Measurements from ENCODE around the gene TRAF3.

Gene TRAF3

GRCh38 chr14:102731871-102732800 is 45.1 kb upstream of the TRAF3 start:
- no peak for TF ChIP-seq CTCF (IDR thresholded peaks at IDR 0.05; ENCODE audit: insufficient read depth, low read depth, low read length, missing control alignments)
- no peak overlapping the region for H3K4me3 ChIP-seq (ENCODE audit: low read length)
- no peak for DNase-seq (ENCODE audit: low read depth)

GRCh38 chr14:102732924-102733323 is 44.3 kb upstream of the TRAF3 start:
- DNase-seq (ENCODE audit: low read depth) = no peak
- no peak for TF ChIP-seq CTCF (IDR thresholded peaks at IDR 0.05; ENCODE audit: insufficient read depth, low read depth, low read length, missing control alignments)
- no peak overlapping the region for H3K4me3 ChIP-seq (ENCODE audit: low read length)

GRCh38 chr14:102733326-102733725 is 43.9 kb upstream of the TRAF3 start:
- TF ChIP-seq CTCF (IDR thresholded peaks at IDR 0.05; ENCODE audit: insufficient read depth, low read depth, low read length, missing control alignments) = no peak
- DNase-seq (ENCODE audit: low read depth) = no peak
- no peak overlapping the region for H3K4me3 ChIP-seq (ENCODE audit: low read length)

DNA sequence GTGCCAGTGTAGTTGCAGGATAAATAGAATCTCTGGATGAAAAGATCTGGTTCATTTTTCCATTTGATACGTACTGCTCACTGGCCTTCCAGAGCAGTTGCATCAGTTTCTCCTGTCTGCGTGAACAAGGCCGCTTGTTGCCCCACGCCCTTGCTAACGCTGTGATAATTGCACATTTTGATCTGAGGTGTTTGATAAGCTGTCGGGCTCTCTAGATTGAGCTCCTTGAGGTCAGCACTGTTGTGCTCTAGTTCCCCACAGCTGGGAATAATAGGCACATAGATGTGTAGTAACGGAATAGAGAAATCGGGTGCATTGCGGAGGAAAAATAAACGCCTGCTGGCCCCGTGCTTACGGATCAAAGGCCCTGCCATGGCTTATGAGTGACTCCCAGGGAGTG is 42.8 kb upstream of the TRAF3 start:
- no peak for TF ChIP-seq CTCF (IDR thresholded peaks at IDR 0.05; ENCODE audit: insufficient read depth, low read depth, low read length, missing control alignments)
- no peak overlapping the region for H3K4me3 ChIP-seq (ENCODE audit: low read length)

DNA sequence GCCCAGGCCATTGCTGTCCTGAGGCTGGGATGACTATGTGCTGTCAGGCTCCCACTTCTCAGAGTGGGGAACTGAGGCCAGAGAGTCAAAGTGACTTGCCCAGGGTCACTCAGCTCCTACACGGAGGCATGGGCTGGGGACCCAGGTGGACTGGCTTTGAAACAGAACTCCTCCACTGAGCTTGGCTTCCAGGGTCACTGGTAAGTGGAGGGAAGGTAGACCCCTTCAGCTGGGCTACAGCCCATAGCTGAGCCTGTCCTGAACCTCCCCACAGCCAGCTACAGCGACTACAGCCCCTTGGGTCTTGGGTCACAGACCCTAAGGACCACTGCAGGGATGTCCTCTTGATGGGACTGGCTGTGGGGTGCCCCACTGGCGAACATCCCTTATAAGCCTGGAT is 40.3 kb upstream of the TRAF3 start:
- H3K4me3 ChIP-seq (ENCODE audit: low read length) = no peak overlapping the region
- TF ChIP-seq CTCF (IDR thresholded peaks at IDR 0.05; ENCODE audit: insufficient read depth, low read depth, low read length, missing control alignments) = no peak
- DNase-seq (ENCODE audit: low read depth) = no peak

More for the DNA sequence above, 42.8 kb upstream of the TRAF3 start:
- no peak for DNase-seq (ENCODE audit: low read depth)

DNA sequence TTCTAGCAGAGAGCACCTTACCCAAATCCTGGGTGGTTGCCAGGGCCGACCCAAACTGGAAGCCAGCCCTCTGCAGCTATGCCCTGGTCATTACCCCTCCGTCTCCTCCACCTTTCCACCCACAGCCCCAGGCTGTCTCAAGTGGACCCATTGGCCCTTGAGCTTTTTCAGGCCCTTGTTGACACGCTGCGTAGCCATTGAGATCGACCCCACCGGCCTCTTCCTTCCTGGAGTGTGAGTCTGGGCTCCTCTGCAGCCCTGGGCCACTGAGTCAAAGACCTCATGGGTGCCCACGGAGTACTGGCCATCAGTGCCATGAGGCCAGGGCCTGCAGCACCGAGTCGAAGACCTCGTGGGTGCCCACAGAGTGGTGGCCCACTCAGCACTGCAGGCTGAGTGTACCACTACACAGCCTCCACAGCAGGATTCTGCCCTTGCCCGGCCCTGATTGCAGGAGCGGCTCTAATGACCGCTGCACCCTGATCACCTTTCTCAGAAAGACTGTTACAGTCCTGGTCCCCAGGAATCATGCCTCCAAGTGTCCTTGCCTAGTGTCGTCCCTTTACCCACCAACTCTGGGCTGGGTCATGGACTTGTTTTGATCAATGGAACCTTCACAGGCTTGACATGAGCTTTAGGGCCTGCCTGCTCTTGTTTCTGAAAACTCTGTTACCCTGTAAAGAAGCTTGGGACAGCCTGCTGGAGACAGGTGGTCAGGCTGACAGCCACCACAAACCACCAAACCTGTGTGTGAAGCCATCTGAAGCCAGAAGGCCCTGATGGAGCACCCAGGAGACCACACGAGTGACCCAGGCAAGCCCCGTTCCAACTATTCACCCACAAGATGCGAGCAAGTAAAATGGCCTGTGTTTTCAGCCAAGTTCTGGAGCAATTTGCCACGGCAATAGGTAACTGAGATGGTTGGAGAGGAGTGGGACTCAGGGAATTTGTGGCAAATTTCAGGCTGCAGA is 39.6 kb upstream of the TRAF3 start:
- no peak for TF ChIP-seq CTCF (IDR thresholded peaks at IDR 0.05; ENCODE audit: insufficient read depth, low read depth, low read length, missing control alignments)
- H3K4me3 ChIP-seq (ENCODE audit: low read length) = no peak overlapping the region
- DNase-seq (ENCODE audit: low read depth) = no peak
